ENCODE measurements around the gene MMEL1. TPM values are rescaled to one million over a fixed set of nuclear protein-coding genes. Genes with fewer than 3 reads are reported as not detected.

MMEL1 gene
- total and polyA plus RNA-seq, 2 donors (not counting 3 experiments of a cell fraction or from before 2014, with no cell fraction given), result 1.1 to 1.2 TPM

DNA sequence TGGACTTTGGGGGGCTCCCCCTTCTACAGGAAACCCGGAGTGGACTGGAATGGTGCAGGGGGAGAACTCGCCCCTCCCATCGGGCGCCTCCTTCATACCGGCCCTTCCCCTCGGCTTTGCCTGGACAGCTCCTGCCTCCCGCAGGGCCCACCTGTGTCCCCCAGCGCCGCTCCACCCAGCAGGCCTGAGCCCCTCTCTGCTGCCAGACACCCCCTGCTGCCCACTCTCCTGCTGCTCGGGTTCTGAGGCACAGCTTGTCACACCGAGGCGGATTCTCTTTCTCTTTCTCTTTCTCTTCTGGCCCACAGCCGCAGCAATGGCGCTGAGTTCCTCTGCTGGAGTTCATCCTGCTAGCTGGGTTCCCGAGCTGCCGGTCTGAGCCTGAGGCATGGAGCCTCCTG is 76.5 kb downstream of the MMEL1 start, which contains the start of gene TNFRSF14:
Gene TNFRSF14, plus strand, starts transcription at position 95 of the 401 bp plus-strand sequence. Its CDS starts 294 bp downstream, at position 389.
- Histone ChIP-seq H2AFZ (ENCODE audit: low read depth, low read length) (peak within 1 kb of the TSS; percentile 81), H3K36me3 (ENCODE audit: control insufficient read depth in 2 of 2, extremely low read depth in 1 of 2, insufficient read depth in 2 of 2, low read length in 2 of 2) (peaks cover 0 to 3% of the 10 kb centered on the region in 2 experiments), H4K20me1 (replicated peaks; ENCODE audit: control insufficient read depth, extremely low read depth, insufficient read depth, low read length) (no peaks in the 10 kb centered on the region), H3K27me3 (ENCODE audit: control insufficient read depth in 2 of 2, insufficient read depth in 2 of 2, low read length in 2 of 2) (no peaks in the 10 kb centered on the region), H3K4me1 (ENCODE audit: control insufficient read depth, extremely low read depth, insufficient read depth, low read length) (peaks cover 23% of the 10 kb centered on the region), H3K9ac (replicated peaks; ENCODE audit: extremely low read depth, insufficient read depth, low read length) (peak within 1 kb of the TSS; percentile 37), H3K27ac (ENCODE audit: insufficient read depth, low read depth, low read length) (peak within 1 kb of the TSS; percentile 53), H3K9me3 (replicated peaks; ENCODE audit: control insufficient read depth, insufficient read depth, low read length) (no peaks in the 10 kb centered on the region), H3K4me2 (ENCODE audit: insufficient read depth, low read length) (peak within 1 kb of the TSS; percentile 60), H3K79me2 (ENCODE audit: control insufficient read depth, insufficient read depth, low read length) (no peaks in the 10 kb centered on the region), H3K4me3 (replicated peaks in 1 of 3; ENCODE audit: insufficient read depth in 1 of 3, low read depth in 1 of 3, low read length in 3 of 3) (peak within 1 kb of the TSS; percentile 15 to 38 (median 28)), H3K9me1 (replicated peaks; ENCODE audit: control insufficient read depth, extremely low read depth, insufficient read depth, low read length) (no peaks in the 10 kb centered on the region)
- intact Hi-C loops (cut with micrococcal nuclease) (loop anchor here (1.0 kb wide), 2 partner anchors 22 to 87 kb away; no protein-coding TSS in a partner anchor), dilution Hi-C loops (cut with MboI; ENCODE audit: extremely low pct_ligation_motif_present, low sequenced_read_pairs) (no loop called here)
- ChIA-PET CTCF (interaction anchor here (0.9 to 2.9 kb wide), 6 partner anchors 9 to 361 kb away, joined by 3 to 23 read pairs (median 6); partner anchors contain the start of genes FAAP20 and PRXL2B), POLR2A (interaction anchor here (0.7 to 1.2 kb wide), 2 partner anchors 29 to 423 kb away, joined by 3 read pairs; no protein-coding TSS in a partner anchor)
- no TSS peak for BruUV-seq (replicated peaks)
- DNase-seq (ENCODE audit: low read depth, low spot score), result peak; percentile 65
- TF ChIP-seq, protein P1, sequence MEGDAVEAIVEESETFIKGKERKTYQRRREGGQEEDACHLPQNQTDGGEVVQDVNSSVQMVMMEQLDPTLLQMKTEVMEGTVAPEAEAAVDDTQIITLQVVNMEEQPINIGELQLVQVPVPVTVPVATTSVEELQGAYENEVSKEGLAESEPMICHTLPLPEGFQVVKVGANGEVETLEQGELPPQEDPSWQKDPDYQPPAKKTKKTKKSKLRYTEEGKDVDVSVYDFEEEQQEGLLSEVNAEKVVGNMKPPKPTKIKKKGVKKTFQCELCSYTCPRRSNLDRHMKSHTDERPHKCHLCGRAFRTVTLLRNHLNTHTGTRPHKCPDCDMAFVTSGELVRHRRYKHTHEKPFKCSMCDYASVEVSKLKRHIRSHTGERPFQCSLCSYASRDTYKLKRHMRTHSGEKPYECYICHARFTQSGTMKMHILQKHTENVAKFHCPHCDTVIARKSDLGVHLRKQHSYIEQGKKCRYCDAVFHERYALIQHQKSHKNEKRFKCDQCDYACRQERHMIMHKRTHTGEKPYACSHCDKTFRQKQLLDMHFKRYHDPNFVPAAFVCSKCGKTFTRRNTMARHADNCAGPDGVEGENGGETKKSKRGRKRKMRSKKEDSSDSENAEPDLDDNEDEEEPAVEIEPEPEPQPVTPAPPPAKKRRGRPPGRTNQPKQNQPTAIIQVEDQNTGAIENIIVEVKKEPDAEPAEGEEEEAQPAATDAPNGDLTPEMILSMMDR (IDR thresholded peaks at IDR 0.05; ENCODE audit: extremely low read depth in 1 of 2, insufficient read depth in 1 of 2, low read depth in 1 of 2, low read length in 2 of 2), result peak in 1 of 2 donors; percentile 17
- no peak for TF ChIP-seq MYC (IDR thresholded peaks at IDR 0.05; ENCODE audit: low read depth, low read length)
- FAIRE-seq, result peak; percentile 80

DNA sequence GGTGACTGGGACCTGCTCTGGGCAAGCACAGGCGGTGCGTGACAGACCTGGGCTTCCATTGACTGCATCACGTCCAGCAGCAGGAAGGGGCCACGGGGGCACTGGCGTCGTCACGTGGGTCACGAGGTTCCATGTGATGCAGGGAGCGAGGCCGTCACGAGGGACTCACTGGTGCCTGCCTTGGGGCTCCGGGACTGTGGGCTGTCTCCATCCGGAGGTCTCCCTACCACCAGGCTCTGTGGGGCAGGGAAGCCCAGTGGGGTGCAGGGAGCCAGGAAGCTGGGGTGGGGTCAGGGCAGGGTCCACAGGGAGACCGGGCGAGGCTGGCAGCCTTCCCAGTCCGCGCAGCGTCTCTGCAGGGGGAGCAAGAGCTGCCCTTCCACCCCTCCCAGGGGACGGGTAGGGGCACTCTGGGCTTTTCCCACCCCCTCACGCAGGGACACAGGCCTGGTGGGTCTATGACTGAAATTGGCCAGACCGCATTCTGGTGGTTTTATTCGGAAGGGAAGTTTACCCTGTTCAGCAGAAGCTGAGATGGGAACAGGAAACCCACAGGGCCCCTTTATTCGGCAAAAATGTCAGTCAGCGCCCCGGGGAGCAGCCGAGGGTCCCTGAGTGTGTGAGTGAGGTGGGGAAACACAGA is 77.1 kb downstream of the MMEL1 start:
- Histone ChIP-seq H4K20me1 (replicated peaks; ENCODE audit: control insufficient read depth, extremely low read depth, insufficient read depth, low read length) (no peaks in the 10 kb centered on the region), H3K27ac (ENCODE audit: insufficient read depth, low read depth, low read length) (peak overlapping the region; percentile 53), H3K36me3 (ENCODE audit: control insufficient read depth in 2 of 2, extremely low read depth in 1 of 2, insufficient read depth in 2 of 2, low read length in 2 of 2) (peaks cover 0 to 3% of the 10 kb centered on the region in 2 experiments), H3K27me3 (ENCODE audit: control insufficient read depth in 2 of 2, insufficient read depth in 2 of 2, low read length in 2 of 2) (no peaks in the 10 kb centered on the region), H3K9ac (replicated peaks; ENCODE audit: extremely low read depth, insufficient read depth, low read length) (peak overlapping the region; percentile 37), H3K79me2 (ENCODE audit: control insufficient read depth, insufficient read depth, low read length) (no peaks in the 10 kb centered on the region), H3K9me3 (replicated peaks; ENCODE audit: control insufficient read depth, insufficient read depth, low read length) (no peaks in the 10 kb centered on the region), H3K4me2 (ENCODE audit: insufficient read depth, low read length) (peak overlapping the region; percentile 60), H3K9me1 (replicated peaks; ENCODE audit: control insufficient read depth, extremely low read depth, insufficient read depth, low read length) (no peaks in the 10 kb centered on the region), H2AFZ (ENCODE audit: low read depth, low read length) (peak overlapping the region; percentile 81), H3K4me1 (ENCODE audit: control insufficient read depth, extremely low read depth, insufficient read depth, low read length) (peaks cover 23% of the 10 kb centered on the region), H3K4me3 (replicated peaks in 1 of 3; ENCODE audit: insufficient read depth in 1 of 3, low read depth in 1 of 3, low read length in 3 of 3) (peak overlapping the region in 2 of 3 experiments; percentile 28 to 38)
- FAIRE-seq (peak; percentile 33), DNase-seq (ENCODE audit: low read depth, low spot score) (peak; percentile 42)
- TF ChIP-seq MYC (IDR thresholded peaks at IDR 0.05; ENCODE audit: low read depth, low read length), result no peak
- TF ChIP-seq, protein P2, sequence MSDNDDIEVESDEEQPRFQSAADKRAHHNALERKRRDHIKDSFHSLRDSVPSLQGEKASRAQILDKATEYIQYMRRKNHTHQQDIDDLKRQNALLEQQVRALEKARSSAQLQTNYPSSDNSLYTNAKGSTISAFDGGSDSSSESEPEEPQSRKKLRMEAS (IDR thresholded peaks at IDR 0.05; ENCODE audit: insufficient read depth, insufficient read length), result peak; percentile 93
- dilution Hi-C loops (cut with MboI; ENCODE audit: extremely low pct_ligation_motif_present, low sequenced_read_pairs), result no loop called here
- intact Hi-C loops (cut with micrococcal nuclease), result loop anchor here (1.0 kb wide), 3 partner anchors 23 to 88 kb away; no protein-coding TSS in a partner anchor
- ChIA-PET CTCF (interaction anchor here (0.9 to 2.9 kb wide), 7 partner anchors 8 to 361 kb away, joined by 3 to 23 read pairs (median 5); partner anchors contain the start of genes FAAP20 and PRXL2B), POLR2A (interaction anchor here (0.7 to 1.2 kb wide), 2 partner anchors 30 to 422 kb away, joined by 3 read pairs; no protein-coding TSS in a partner anchor)
- no TSS peak for BruUV-seq (replicated peaks)

Measured in endothelial cell of umbilical vein (primary cell).